GM18499 (cell line): ENCODE results near the gene ADCY5.

Source experiments
- ATAC-seq: cut with Tn5 transposase; IDR thresholded peaks from one replicate; pipeline ENCODE4 v1.9.1; 2021; ENCODE audit warnings: moderate number of reproducible peaks; ENCODE audit not compliant: insufficient read depth, unreplicated experiment

Gene ADCY5

DNA sequence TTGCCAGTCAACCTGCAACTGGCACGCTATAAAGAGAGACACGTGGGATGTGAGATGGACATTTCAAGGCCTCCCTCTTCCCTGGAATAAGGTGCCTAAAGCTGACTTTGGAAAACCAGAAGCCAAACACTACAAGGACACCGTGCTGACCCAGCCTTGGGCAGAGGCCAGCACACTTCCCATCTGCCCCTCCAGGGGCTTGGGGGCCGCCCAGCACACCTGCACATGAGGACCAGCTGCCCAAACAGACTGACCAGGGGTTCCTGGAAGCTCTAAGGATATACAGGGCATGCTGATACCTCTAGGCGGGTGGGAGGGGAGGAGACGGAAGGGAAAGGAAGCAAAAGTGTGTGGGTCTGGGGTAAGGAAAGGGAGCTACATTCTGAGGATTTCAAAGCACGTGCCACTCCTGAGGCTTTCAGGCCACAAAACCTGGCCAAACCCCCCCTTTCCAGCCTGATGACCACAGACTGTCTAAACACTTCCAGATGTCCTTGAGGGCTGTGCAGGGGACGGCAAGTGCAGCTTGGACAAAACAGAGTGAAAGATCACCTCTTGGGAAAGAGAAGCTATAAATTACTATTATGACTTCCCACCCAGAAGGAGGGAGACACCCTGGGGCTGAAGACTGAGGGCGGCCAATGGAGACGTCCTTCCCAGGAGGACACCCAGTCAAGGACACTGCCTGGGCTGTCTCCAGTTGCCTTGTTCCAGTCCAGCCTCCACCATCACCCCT, 57.9 kb downstream of the ADCY5 start:
- ATAC-seq, result no peak

DNA sequence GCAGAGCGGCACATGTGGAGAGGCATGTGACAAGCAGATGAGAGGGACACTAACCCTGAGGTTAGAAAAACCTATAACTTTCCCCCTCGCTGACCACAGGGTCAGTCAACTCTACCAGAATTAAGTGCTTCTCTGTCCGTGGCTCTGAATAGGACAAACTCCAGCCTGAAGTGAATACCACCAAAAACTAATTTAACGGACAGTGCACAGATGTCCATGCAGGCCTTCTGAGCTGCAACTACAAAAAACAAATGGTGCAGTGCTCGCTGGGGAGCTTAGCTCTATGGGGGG, 59.3 kb downstream of the ADCY5 start:
- no peak for ATAC-seq

DNA sequence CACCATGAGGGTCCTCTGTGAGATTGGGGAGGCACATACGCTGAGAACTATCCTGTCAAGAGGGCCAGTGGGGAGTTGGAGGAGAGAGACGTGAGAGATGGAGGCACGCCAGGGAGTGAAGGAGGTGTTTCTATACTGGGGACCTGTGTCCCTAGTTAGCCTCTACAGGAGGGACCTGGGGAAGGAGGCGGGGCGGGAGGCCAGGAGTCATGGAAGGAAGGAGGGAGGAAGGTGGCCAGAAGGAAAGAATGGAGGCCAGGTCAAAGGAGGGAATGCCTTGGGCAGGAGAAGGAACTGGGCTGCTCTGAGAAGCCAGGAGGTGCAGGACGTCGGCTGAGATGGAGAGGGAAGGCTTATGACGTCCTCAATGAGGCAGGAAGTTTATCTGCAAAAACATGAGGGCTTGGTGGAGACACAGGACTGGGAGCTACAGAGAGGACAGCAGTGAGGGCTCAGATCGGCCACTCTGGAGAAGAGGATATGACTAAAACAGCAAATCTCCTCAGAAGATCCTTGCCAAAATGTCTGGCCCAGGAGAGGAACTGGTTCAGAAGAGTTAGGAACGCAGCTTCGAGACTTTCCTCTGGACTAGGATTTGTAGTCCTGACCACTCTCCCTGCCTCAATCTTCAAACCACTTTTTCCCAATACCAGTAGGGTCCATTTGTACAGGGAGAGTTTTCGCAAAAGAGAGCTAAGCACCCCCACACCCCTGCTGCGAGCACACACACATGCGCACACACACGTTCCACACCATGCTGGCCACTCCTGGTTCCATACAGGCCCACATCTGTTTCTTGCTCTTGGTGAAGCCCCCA, 59.9 kb downstream of the ADCY5 start:
- no peak for ATAC-seq

DNA sequence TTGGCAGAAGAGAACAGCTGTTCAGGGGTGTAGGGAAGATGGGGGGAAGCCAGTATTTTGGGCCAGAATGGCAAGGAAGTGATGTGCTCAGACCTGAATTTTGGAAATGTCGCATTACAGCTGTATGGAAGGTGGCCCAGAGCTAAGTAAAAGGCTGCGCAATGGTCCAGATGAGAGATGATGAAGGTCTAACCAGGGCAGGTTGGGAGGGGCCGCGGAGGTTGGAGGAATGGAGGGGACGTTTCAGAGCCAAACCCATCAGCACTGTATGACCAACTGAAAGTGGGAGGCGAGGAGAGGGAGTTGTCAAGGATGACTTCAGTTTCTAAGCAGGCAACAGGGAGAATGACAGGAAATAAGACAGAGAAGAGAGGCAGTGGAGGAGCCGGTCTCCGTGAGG, 60.8 kb downstream of the ADCY5 start:
- ATAC-seq, result no peak

DNA sequence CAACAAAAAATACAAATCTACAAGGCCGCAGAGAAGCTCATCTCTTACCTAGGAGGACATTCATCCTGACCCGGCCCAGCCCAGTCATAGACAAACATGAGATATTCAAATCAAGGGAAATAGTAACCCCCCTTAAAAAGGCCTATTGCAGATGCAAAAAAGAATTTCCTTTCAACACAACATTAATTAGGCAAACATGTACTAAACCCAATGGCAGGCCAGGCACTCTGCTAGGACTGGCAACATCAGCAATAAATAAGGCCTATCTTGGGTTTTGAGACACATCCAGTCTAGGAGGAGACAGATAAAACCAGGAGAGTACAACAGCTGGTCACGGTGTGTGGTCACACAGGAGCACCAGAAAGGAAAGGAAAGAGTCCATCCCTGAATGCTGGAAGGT, 61.4 kb downstream of the ADCY5 start:
- no peak for ATAC-seq

DNA sequence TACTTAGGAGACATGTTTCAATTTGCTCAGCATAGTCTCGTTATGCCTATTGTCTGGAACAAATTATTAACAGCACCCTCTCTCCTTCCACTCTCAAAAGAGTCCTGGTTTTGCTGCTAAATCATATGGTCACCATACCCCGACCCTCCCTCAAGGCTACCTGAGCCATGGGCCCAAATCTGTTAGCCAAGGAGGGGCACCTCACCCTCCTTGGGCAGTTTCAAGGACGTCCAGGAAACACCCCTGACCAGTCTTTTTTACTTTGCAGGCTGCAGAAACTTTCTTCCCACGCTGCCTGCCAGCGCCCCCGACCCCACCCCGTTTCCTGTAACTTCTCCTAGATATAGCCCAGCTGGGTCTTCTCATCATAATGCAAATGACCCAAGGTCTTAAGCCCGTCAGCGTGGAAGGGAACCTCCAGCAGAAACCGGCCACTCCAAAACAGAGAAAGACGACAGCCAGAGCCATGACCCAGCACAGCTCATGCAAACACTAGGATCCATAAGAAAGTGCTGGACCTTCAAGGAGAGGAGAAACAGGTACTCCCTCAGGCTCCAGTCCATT, 62.3 kb downstream of the ADCY5 start:
- no peak for ATAC-seq

DNA sequence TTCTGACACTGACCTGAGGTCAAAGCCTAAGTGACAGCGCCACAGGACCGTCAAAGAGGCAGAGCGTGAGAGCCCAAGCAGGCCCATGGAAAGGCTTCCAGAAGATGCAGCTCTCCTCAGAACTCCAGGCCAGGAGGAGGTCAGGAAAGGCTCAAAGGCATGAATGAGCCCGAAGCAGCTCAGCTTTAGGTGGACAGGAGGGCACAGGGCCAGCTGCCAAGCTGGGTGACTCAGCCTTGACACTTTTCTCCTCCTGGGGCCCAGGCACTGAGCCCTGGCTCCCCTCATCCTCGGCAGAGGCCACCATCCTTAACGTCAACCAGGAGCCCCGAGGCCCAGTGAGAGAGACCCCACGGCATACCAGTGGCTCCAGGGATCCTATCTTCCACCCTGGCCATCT, 62.9 kb downstream of the ADCY5 start:
- ATAC-seq, result no peak

DNA sequence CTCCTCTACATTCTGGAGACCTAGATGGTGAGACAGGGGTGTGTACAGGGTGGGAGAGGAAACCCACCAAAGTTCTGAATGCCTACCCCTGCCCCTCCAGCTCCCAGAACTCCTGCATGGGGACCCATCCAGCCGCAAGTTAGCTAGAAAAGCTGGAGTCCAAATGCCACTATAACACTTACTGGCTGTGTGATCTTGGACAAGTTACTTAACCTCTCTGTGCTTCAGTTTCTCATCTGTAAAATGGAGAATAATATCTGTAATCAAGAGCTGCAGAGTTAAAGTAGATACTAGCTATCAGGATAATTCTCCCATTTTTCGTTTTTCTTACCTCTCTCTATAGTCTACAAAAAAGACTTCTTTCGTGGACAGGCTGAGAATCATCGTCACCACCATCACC, 63.4 kb downstream of the ADCY5 start:
- no peak for ATAC-seq

DNA sequence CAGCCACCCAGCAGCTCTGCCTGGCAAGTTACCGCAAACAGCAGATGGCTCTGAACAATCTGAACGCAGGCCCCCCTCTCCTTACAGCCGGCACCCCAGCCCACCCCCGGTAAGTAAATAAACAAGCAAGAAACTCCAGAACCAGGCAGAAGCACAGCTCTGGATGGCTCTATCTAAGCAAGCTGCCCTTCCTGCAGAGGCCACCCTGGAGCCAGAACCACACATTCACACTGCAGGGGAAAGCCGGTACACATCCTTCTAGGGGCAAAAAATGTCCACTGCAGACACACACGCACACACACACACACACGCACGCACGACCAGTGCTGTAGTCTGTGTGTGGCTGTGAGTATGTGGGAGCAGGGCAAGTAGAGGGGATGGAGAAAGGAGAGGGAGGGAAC, 63.9 kb downstream of the ADCY5 start:
- ATAC-seq, result no peak

DNA sequence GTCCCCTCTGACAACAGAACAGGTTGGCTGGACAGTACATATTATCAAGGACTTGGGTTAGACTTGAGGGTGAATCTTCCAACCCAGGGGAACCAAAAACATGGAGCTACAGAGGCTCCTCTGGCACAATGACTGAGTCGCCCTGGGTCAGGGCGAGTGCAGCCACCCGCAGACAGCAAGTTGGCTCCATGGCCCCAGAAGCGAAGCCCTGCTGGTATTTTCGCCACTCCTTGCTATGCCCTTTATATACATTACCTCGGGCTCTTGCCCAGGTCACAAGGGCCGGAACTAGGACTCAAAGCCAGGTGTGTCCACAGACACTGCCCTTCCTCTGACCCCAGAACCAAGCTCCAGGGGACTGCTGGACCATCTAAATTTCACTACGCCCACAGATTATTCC, 64.6 kb downstream of the ADCY5 start:
- ATAC-seq, result no peak

DNA sequence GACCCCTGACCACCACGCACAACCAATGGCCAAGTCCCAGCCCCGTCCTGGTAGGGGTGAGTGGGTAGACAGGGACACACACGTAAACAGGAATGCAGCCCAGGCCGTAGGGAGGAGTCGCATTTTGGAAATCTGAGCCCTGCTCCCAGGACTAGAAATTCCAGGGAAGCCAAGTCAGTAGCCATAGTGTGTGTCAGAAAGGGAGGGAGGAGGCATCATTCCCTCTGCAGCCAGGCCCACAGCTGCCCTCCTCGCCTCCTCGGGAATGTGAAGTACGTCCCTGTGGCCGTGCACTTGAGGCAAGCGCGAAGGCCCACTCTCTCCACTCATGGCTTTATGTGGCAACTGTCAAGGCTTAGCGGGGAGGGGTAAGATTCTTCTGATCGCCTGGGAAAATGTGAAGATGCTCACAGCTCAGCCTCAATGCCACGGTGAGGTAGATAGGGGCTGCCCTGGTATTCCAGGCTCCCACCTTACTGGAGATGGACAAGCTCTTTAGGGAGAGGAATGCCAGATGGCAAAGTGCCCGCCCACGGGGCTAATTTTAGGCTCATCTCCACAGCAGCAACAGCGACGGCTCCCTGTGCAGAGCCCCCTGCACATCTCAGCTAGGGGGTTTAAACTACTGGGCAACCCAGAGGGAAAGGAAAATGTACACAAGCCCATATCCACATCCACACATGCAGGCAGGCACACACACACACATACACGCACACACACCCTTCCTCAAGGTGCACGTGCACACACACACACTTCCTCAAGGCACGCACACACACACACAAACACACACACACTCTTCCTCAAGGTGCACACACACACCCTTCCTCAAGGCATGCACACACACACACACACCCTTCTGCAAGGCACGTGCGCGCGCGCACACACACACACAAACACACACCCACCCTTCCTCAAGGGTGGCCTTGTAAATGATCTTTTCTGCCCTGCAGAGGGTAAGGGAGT, 65.5 kb downstream of the ADCY5 start:
- ATAC-seq, result no peak

DNA sequence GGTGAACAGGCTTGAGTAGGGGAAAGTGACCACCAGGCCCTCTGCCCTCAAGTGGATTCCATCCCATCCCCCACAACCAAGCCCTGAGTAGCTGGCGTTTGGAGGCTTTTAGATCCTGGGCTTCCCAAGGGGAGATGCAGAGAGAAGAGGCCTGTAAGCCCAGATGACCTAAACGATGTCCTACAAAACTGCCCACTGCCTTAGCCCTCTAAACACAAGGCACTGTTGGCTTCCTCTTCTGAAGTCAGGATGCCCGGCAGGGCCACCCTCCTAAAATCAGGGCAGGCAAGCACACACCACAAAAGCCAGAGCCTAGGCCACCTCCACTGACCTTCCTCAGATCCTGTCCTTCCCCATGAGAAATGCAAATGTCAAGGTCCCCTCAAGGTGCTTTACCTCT, 68.6 kb downstream of the ADCY5 start:
- ATAC-seq, result no peak

DNA sequence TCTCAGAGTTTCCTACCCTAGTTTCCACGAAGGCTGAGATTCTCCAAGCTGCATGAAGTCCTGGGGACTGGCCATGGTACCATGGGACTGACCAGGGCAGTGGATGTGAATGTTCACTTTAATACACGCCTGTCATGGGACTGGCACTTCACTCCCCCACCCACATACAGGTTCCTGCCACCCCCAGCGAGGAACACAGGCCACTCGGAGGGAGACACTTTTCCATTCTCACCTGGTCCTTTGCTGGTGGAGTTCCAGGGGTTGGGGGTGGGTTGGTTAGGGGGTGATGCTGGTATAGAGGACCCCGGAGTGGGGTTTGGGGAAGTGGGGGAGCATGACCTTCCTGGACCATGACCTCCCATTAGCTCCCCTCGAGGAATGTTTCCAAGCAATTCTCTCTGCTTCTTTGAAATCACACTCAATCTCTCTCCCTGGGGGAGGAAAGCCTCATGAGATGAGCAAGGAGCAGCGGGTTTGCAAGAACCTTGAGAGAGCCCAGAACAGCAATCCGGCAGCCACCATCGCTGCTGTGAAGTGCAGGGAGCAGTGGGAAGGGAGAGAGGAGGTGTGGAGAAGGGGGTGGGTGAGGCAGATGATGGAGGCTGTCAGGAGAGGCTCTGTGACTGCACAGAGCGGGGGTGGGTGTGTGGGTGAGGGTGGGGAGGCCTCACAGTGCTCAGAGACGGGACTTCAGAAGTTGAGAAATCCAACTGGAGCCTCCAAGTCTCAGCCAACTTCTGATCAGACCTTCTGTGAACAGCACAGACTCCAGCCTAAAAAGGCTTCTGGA, 69.7 kb downstream of the ADCY5 start:
- no peak for ATAC-seq

DNA sequence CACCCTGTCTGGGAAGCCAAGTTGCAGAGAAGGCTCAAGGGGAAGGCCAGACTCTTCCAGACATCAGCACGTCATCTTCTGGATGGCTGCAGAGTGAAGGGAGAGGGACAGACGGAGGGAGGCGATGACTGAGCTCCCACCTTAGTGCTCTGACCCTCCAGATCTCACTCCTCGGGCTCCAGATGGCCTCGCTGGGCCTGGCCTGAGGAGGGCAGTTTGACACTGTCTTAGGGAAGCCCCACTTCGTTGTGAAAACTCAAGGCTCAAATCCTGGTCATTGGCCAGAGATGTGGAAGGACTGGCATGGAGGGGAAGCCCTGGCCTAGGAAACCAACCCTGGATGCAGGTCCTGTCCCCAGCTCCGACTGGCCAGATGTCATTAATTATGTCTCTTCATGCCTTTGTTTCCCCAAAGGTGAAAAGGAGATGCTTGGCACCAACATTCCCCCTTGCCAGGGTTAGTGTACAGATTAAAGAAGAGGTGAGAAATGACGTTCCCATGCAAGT, 70.4 kb downstream of the ADCY5 start:
- ATAC-seq, result no peak

DNA sequence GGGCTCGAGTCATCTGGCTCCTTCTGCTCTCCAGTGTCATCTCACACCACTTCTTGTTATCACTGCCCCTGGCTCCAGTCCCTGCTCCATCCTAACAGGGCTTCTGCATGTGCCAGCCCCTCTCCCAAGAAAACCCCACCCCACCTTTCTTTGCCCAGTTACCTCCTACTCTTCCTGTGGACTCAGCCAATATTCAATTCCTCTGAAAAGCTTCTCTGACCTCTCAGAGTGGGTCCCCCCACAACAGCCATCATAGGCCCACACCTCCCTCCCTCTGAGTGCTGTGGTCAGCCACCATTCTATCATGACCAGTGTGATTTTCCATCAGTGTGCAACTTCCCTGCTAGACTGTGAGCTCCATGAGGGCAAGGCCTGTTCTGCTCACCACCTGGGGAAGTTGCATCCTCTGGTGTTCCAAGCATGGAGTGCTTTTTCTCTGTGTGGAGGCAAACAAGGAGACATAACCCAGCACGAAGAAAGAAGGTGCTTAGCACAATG, 71.6 kb downstream of the ADCY5 start:
- no peak for ATAC-seq

DNA sequence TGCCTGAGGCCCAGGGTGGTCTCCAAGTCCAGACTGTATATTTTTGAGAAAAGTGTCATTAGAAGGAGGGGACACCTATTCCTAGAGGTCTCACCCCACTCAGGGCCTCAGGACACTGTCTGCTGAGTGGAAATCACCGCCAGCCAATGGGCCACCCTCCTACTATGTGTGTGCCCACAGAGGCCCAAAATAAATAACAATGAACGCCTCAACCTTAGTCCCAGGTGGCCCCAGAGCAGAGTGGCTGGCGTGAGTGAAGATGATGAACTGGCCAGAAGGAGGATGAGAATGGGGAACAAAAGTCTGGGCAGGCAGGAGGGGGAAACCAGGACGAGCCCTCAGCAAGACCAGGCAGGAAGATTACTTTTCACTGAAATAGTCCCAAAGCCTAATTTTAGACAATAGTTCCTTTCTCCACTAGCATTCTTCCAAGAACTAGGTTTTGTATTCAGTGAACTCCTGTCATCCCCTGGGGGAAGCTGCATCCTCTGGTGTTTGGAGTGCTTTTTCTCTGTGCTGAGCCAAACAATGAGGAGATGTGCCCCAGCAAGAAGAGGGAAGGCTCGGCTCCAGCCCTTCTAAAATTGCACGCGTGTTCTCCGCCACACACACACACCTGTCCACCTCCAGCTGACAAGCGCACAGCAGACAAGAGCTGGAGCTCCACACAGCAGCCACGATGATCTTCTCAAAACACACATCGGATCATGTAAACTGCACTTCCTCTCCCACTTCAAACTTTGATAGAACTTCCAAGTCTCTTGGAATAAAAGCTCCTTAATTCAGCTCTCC, 72.2 kb downstream of the ADCY5 start:
- no peak for ATAC-seq

DNA sequence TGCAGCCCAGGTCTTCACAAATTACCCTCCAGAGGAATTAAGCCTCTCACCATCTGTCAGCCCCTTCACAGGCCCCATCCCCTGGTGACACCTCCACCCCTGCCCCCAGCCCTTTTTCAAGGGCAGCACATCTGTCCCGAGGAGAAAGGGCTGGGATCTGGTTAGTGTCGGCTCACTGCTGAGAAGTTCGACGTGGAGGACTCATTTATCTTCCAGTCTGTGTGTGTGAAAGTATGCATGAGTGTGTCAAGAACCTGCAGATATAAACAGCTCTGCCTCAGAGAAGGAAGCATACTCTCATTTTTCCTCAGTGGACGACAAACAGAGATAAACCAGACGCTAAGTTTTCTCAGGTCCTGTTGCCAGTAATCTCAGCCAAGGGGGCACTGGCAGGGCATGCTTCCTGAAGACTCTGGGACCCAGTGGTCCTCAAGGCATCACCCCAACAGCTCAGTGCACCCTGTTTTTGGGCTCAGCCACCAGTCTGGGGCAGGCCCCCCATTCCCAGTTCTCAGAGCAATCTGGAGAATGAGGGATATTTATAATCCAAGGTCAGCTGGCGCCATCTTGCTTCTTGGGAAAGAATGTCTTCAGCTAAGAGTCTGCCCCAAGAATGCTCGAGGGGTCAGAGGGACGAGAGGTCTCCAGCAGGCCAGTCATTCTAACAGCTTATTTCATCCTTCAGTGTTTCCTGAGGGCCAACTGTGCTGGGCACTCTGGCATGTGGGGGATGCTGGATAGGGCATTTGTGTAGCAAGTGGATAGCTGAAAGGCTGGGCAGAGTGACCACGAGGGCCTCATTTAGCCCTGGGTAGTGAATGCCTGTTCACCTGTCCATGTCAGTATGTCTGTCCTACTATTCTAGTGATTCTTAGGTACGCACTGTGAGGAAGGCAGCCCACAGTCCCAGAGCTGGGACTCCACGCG, 73.6 kb downstream of the ADCY5 start:
- no peak for ATAC-seq

DNA sequence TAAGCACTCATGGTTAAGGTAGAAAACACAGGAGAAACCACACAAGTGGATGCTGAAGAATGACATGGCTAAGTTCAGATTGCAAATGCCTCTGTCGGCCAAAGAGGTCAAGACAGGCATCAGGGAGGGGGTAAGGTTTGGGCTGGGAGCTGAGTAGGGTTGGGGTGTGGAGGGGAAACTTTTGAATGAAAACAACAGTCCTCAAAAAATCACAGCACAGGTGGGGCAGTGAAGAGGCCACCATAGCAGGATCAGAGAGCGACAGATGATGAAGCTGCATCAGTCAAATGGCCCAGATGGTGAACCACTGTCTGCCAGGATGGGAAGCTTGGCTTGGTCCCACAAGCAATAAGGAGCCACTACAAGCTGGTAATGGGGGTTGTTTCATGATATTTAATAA, 74.9 kb downstream of the ADCY5 start:
- ATAC-seq, result no peak
